A673 (cell line): ENCODE measurements around the gene GAMT.

ENCODE experiments used
- CTCF ChIP-seq: fragments of 300-800, 200-600 bp; sonication (generic); conservative IDR thresholded peaks from 2 replicates; pipeline ENCODE4 v1.5.1; 2017; ENCODE audit warnings: low read depth, mild to moderate bottlenecking, antibody characterized with exemption, low read length, moderate library complexity, mixed read lengths
- EZH2 ChIP-seq: fragments of 200-600 bp; sonication (generic); IDR thresholded peaks from 2 replicates; pipeline ENCODE4 v1.6.1; 2017; ENCODE audit warnings: borderline replicate concordance, low read depth, mild to moderate bottlenecking, mixed read lengths, antibody characterized with exemption, low read length; ENCODE audit not compliant: poor library complexity, severe bottlenecking

GRCh38 chr19:1421958-1422305, 20.6 kb upstream of the GAMT start:
- TF ChIP-seq CTCF (no peak), EZH2 (no peak)
